ENCODE data around the gene AVPR2. TPM values are rescaled to one million over a fixed set of nuclear protein-coding genes. Genes with fewer than 3 reads are reported as not detected.

AVPR2 gene
- polyA plus RNA-seq, 1 experiment: not detected

DNA sequence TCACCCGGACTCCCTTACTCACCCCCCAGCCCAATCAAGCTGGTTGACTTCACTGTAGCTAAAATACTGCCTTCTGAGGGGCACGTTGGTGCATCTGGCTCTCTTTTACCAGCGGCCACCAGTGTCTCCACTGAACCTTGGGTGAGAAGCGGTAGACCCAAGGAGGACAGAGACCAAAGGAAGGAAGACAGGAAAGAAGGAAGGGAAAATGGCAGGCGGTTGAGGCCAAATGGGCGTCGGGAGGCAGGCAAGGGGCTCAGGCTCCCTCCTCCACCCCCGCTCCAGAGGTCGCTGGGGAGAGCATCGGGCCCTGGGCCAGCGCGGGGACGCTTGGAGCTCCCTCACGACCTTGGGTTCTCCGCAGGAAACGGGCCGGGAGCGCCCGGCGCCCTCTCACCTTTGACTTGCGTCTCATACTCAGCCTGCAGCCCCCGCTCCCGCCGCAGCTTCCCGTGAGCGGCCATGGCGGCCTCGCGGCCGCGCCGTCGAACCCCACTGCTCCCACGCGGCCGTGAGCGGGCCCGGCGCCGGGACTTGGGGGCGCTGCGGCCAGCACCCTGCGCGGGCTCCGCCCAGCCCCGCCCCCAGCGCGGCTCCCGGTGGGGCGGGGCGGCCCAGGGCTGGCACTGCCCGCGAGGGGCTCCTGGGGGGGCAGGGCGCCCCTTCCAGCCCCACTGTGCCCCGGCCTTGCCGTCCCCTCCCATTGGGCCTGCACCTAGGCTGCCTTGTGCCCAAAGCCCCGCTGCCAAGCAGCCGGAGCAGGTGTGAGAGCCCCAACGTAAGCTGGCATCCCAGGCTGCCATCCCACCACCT lies 21.5 kb downstream of the AVPR2 start, which contains the start of gene ARHGAP4:
Gene ARHGAP4, minus strand, starts transcription at position 526 of the 813 bp plus-strand sequence. Its CDS starts 62 bp downstream, at position 464.
- peak within 1 kb of the TSS; percentile 62 for H3K4me3 ChIP-seq (ENCODE audit: low read depth, low read length)
- ChIA-PET POLR2A (no interaction called here), CTCF (interaction anchor here (1.0 kb wide), 2 partner anchors 21 to 132 kb away, joined by 3 to 6 read pairs; partner anchors contain the start of genes IDH3G and SSR4)
- DNase-seq (ENCODE audit: low read depth, low spot score): no peak
- TF ChIP-seq, protein P1, sequence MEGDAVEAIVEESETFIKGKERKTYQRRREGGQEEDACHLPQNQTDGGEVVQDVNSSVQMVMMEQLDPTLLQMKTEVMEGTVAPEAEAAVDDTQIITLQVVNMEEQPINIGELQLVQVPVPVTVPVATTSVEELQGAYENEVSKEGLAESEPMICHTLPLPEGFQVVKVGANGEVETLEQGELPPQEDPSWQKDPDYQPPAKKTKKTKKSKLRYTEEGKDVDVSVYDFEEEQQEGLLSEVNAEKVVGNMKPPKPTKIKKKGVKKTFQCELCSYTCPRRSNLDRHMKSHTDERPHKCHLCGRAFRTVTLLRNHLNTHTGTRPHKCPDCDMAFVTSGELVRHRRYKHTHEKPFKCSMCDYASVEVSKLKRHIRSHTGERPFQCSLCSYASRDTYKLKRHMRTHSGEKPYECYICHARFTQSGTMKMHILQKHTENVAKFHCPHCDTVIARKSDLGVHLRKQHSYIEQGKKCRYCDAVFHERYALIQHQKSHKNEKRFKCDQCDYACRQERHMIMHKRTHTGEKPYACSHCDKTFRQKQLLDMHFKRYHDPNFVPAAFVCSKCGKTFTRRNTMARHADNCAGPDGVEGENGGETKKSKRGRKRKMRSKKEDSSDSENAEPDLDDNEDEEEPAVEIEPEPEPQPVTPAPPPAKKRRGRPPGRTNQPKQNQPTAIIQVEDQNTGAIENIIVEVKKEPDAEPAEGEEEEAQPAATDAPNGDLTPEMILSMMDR (IDR thresholded peaks at IDR 0.05; ENCODE audit: low read depth, low read length): no peak
- no peaks in the 10 kb centered on the region for H3K9me3 ChIP-seq (ENCODE audit: control insufficient read depth, insufficient read depth, low read length)
- H3K27ac ChIP-seq (ENCODE audit: low read depth, low read length): no peak within 1 kb of the TSS
- peaks cover 2% of the 10 kb centered on the region for H3K27me3 ChIP-seq (ENCODE audit: control insufficient read depth, insufficient read depth, low read length)

DNA sequence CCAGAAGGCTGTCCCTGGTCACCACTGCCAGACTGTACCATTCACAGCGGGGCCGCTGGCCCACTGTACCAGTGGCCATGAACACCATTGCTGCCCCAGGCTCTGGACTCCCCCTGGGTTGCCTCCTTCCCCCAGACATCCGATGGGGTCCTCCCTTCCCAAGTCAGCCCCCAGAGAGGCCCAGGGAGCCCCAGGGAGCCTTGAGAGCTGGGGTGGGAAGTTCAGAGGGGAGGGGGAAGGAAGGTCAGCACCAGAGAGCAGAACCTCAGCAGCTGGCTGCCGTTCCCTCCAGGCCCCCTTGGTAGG lies 22.0 kb downstream of the AVPR2 start:
- peaks cover 2% of the 10 kb centered on the region for H3K27me3 ChIP-seq (ENCODE audit: control insufficient read depth, insufficient read depth, low read length)
- DNase-seq (ENCODE audit: low read depth, low spot score): no peak
- H3K27ac ChIP-seq (ENCODE audit: low read depth, low read length): no peak overlapping the region
- no peaks in the 10 kb centered on the region for H3K9me3 ChIP-seq (ENCODE audit: control insufficient read depth, insufficient read depth, low read length)
- TF ChIP-seq, protein P1 (IDR thresholded peaks at IDR 0.05; ENCODE audit: low read depth, low read length): no peak
- ChIA-PET POLR2A (no interaction called here), CTCF (interaction anchor here (1.0 kb wide), 1 partner anchor 20 kb away, joined by 6 read pairs; no protein-coding TSS in a partner anchor)
- H3K4me3 ChIP-seq (ENCODE audit: low read depth, low read length): no peak overlapping the region

DNA sequence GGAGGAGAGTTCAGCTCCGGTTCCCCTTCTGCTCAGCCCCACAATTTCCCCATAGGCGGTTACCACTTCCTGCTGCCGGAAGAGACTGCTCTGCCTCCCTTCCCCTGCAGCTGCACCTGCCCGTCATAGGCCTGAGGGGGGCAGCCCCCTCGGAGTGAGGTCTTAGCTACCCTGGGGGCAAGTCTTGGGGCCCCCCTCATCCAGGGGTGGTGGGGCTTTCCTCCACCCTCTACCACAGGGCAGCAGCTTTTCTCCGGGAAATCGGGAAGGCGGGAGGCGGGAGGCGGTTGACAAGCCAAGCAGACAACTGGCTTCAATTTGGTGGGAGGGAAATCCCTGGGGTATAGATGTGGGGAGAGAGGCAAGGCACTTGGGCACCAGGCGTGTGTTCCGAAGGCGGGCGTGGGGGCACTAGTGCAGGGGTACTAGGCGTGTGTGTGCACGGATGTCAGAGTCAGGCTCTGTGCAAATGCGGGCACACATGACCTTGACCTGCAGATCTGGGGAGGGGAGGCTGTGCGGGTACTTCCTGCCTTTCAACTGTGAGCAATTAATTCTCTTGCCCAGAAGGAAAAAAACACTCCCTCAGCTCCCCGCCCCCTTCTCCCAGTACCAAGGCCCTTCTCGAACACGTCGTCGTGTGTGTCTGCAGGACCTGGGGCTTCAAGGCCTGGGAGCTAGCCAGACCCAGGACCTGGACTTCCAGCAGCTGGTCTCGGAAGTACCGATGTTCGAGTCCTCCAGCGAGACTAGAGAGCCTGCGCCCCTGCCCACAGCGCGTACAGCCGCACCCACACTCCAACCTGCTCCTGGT lies 22.6 kb downstream of the AVPR2 start:
- POLR2A ChIA-PET: no interaction called here
- peak overlapping the region; percentile 77 for H3K27ac ChIP-seq (ENCODE audit: low read depth, low read length)
- H3K9me3 ChIP-seq (ENCODE audit: control insufficient read depth, insufficient read depth, low read length): no peaks in the 10 kb centered on the region
- peaks cover 2% of the 10 kb centered on the region for H3K27me3 ChIP-seq (ENCODE audit: control insufficient read depth, insufficient read depth, low read length)
- TF ChIP-seq, protein P1 (IDR thresholded peaks at IDR 0.05; ENCODE audit: low read depth, low read length): no peak
- peak overlapping the region; percentile 62 for H3K4me3 ChIP-seq (ENCODE audit: low read depth, low read length)
- CTCF ChIA-PET: interaction anchor here (1.0 to 1.7 kb wide), 3 partner anchors 18 to 163 kb away, joined by 3 to 6 read pairs (median 5); partner anchors contain the start of genes PLXNB3 and RENBP
- DNase-seq (ENCODE audit: low read depth, low spot score): no peak

DNA sequence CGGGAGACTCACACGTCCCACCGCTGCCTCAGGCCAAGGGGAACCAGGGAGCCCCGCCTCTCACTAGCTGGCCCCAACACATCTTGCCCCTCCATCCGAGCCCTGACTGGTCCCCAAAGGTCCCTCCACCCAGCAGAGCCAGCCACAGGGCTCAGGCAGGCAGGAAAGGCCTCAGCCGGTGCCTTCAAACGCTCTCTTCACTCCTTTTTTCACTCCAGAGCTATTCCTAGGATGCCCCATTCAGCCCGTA lies 23.1 kb downstream of the AVPR2 start:
- CTCF ChIA-PET: interaction anchor here (1.0 to 1.7 kb wide), 2 partner anchors 17 to 164 kb away, joined by 3 to 5 read pairs; partner anchors contain the start of genes PLXNB3 and RENBP

More for the DNA sequence above, 23.1 kb downstream of the AVPR2 start:
- Histone ChIP-seq H3K27me3 (ENCODE audit: control insufficient read depth, insufficient read depth, low read length) (peaks cover 2% of the 10 kb centered on the region), H3K9me3 (ENCODE audit: control insufficient read depth, insufficient read depth, low read length) (no peaks in the 10 kb centered on the region), H3K27ac (ENCODE audit: low read depth, low read length) (peak overlapping the region; percentile 77), H3K4me3 (ENCODE audit: low read depth, low read length) (peak overlapping the region; percentile 62)
- DNase-seq (ENCODE audit: low read depth, low spot score): no peak
- TF ChIP-seq, protein P1 (IDR thresholded peaks at IDR 0.05; ENCODE audit: low read depth, low read length): no peak
- POLR2A ChIA-PET: no interaction called here

Measured in AG04450 (cell line).